Kidney glomerular epithelial cell (primary cell): ENCODE data around the gene ABHD17C.
"Not testable (repeated sequence)": the region's sequence is repeated elsewhere in the genome, so short reads cannot be mapped to it uniquely, and the experiment has no call there.

ENCODE experiments used
- DNase-seq: peaks from one replicate; lab custom pipeline; 2025; lab: John Stamatoyannopoulos, UW

ABHD17C gene

DNA sequence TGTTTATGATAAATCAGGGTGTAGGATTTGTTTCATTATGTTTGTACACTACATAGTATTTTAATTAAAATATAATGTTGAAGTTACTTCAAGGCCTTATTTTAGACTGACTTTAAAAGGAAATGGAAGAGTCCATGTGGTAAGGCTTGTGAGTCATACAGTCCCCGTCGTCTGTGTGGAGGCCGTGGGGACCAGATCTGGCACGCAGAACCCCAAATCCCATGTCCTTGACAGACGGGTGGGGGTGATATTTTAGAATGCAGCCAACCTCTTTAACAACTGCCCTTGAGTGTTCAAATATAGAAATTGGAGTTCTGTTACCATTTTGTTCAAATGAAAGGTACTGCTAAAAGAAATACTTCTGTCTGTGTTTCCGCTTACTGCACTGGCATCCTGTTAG lies 35.8 kb downstream of the ABHD17C start:
- no peak for DNase-seq

DNA sequence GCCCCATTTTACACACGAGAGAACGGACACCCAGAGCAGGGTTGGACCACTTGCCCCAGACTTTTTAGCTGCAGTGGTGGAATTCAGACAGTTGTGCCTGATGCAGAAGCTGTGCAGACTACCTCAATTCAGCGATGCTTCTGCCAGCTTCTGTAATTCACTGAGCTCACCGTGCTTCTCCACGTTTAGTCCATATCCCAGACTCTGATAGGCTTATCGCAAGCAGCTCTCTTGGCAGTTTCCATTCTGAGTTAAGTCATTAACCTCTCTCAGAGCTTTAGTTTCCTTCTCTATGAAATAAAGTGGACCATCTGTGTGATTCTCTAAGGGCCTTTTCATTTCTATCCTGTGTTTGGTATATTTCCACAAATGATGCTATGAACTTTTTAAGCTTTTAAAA lies 37.1 kb downstream of the ABHD17C start:
- no peak for DNase-seq

DNA sequence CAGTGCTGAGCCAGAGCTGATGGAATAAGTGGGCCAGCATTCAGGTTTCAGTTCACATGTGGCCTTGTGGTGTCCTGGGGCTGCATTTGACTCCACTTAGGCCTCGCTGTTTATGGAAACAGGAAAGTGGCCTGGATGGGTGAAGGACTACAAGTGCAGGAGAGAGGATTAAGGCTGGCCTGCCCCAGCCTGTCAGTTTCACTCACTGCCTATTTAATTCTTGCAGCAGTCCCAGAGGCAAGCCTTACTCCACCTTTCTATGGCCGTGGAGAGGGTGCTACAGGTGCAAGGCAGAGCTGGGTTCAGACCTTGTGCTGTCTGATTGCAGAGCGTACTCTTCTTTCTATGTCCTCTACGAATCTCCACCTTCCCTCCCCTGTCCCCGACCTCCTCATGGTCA lies 37.7 kb downstream of the ABHD17C start:
- DNase-seq: no peak

DNA sequence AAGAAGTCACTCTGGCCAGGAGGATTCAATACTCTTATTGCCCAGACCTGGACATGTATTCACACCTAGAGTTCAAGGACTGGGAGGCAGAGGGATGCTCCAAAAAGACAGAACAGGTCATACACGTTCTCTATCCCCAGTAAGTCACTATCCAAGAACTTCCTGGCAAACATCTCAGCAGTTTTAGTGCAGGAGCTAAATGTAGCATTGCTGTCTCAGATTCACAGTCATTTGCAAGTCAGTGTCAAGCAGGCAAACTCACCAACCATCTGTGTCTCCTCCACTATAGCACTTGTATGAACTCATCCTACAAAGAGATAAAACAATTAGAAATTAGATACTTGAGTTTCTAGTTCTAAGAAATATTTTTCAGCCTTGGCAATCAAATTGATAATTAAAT lies 38.4 kb downstream of the ABHD17C start:
- DNase-seq: no peak

GRCh38 chr15:80735344-80735743 lies 40.2 kb downstream of the ABHD17C start:
- DNase-seq: no peak

DNA sequence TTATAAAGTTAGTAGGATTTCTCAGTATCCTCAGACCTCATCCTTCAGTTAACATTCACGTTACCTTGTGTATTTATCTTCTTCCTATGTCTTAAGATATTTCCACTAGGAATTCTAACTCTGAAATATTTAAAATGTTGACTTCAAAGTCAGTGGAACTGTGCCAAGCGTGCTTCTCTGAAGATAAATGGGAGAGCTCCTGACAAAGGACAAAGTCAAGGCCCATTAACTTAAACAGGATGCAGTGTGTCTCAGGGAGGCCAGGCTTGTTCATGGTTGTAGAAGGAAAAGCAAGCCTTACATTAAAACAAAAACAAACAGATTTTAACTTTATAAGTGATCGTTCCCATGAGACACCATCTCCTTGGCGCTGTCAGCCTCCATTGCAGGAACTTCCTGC lies 41.5 kb downstream of the ABHD17C start:
- peak; percentile 14 for DNase-seq

DNA sequence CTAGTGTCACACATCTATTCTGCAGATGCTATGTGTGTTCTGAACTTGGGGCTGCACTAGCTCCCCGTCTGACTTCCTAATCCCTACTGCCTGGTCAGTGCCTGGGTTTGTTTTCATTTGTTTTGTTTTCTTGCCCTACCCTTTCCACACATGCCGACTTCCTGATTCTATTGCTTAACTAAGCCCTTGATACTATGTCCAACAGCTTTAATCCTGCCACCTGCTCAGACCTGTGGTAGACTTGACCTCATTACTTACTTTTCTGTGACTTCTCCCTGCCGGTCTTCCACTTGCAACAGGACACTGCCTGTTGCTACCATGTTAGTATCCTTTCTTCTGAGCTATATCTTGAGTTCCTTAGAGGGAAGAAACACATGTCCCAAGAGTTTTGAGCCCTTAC lies 44.8 kb downstream of the ABHD17C start:
- no peak for DNase-seq

GRCh38 chr15:80742081-80742480 lies 47.0 kb downstream of the ABHD17C start:
- DNase-seq: no peak

GRCh38 chr15:80743189-80743833 lies 48.2 kb downstream of the ABHD17C start:
- no peak for DNase-seq

- no peak for DNase-seq
Observed at GRCh38 chr15:80744415-80744814, 49.3 kb downstream of the ABHD17C start.

DNA sequence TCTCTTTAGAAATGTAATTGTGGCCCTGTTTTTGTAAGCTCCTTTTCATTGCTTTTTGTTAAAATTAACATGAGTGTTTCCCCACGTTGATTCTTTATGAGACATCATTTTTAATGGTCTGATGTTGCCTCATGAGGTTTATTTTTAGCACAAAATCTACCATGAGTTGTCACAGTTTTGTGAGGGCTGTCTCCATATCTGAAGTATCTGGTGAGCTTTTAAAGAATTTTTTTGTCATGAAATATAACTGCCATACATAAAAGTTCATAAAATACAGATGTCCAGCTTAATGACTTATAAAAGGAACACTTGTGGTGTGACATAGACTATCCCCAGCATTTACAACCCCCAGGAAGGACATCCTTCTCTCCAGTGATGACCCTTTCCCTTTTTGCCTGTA lies 49.7 kb downstream of the ABHD17C start:
- no peak for DNase-seq

DNA sequence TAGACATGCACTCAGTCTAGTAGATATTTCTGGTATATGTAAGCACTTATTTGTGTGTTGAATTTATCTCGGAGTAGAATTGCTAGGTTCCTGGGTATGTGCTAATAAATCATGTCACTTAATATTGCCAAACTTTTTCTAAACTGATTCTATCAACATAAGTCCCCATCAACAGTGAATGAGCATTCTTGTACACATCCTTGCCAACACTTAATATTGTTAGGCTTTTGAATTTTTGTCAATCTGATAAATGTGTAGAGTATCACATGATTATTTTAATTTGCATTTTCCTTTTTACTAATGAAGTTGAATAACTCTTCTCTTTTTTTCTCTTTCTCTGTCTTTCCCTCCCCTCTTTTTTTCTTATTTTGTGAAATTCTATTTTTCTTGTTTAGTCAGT lies 50.8 kb downstream of the ABHD17C start:
- no peak for DNase-seq

- DNase-seq: no peak
Observed at GRCh38 chr15:80747317-80748053, 52.4 kb downstream of the ABHD17C start.

- DNase-seq: no peak
Observed at GRCh38 chr15:80749589-80749988, 54.5 kb downstream of the ABHD17C start.

DNA sequence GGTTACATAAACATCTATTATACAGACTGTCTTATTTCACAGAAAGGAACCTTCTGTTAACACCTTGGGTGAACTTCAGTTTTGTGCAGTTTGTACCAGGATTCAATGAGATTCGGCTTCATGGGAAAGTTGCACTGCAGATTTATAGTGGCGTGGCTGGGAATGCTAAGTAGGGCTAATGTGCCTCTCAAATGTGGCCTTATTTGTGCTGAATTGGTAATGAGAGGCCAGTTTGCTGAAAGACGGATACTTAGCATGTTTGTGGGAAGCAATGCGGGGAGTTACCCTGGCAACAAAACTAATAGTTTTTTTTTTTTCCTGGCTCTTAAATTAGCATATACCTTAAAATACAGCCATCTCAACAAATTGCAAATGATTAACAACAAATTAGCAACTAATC lies 55.5 kb downstream of the ABHD17C start:
- no peak for DNase-seq

GRCh38 chr15:80752204-80752603 lies 57.1 kb downstream of the ABHD17C start:
- DNase-seq: no peak

DNA sequence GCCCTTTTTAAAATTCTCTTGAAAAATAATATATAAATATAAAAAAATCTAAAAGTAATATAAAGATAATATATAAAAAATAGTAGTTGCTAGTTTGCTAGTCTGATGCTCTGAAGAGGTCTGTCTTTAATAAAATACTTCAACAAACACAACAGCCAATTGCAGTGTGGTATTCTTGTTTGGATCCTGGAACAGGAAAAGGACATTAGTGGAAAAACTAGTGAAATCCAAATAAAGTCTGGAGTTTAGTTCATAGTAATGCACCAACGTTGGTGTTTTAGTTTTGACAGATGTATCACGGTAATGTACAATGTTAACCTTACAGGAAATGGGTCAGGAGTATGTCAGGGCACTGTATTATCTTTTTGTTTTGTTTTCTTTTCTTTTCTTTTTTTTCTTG lies 58.1 kb downstream of the ABHD17C start:
- no peak for DNase-seq

GRCh38 chr15:80754014-80754413 lies 58.9 kb downstream of the ABHD17C start:
- no peak for DNase-seq

- DNase-seq: no peak
Observed at GRCh38 chr15:80755885-80756284, 60.8 kb downstream of the ABHD17C start.

GRCh38 chr15:80758130-80758745 lies 63.1 kb downstream of the ABHD17C start:
- DNase-seq: no peak

DNA sequence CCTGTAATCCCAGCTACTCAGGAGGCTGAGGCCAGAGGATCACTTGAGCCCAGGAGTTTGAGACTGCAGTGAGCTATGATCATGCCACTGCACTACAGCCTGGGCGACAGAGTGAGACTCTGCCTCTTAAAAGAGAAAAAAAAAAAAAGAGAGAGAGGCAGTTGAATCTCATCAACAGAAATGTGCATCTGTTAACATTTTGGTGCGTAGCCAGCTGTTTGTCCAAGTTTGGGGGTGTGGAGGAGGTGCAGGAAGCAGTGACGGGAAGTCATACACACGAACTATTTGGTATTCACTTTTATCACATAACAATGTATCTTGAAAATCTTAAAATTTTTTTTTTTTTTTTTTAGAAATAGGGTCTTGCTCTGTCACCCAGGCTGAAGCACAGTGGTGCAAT lies 65.8 kb downstream of the ABHD17C start:
- no peak for DNase-seq

DNA sequence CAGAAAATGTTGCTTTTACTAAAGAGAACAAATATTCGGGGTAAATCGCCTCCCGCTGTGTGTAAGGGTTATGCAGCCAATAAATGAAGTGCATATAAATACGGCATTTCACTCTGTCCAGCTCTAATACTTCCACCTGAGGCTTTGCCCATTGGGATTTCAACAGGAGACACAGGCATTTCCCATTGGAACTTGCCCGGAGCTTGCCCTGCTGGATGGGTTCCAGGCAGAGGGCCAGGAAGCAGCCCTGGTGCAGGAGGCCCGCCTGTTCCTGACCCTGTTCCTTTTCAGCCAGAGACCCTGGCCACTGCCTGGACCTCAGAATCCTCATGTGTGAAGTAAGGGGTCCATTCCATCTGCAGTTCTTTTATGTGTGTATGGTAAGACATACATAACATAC lies 66.6 kb downstream of the ABHD17C start:
- DNase-seq: no peak

DNA sequence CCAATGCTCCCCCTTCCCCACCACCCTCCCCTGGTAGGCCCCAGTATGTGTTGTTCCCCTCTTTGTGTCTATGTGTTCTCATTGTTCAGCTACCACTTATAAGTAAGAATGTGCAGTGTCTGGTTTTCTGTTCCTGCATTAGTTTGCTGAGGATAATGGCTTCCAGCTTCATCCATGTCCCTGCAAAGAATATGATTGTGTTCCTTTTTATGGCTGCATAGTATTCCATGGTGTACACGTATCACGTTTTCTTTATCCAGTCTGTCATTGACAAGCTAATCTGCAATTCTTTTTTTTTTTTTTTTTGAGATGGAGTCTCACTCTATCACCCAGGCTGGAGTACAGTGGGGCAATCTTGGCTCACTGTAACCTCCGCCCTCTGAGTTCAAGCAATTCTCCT lies 68.1 kb downstream of the ABHD17C start:
- not testable (repeated sequence) for DNase-seq

DNA sequence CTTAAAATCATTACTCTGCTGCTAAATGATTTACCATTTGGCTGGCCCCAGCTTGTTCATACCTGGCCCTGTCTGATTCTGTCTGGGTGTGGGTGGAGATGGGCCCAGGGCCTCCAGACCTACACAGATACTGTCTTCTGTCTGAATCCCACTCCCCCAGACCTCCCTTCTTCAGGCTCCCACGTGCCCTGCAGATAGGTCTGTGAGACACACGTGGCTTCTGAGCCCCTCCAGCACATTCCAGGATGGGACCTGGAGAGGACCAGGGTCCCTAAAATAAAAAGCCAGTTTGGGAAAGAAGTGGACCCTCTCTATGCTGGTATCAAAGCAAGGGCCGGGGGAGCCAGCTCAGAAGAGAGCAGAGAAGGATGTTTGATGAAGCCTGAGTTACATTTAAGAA lies 69.4 kb downstream of the ABHD17C start:
- no peak for DNase-seq
